ENCODE data around the gene GPR135. TPM values are rescaled to one million over a fixed set of nuclear protein-coding genes. Genes with fewer than 3 reads are reported as not detected.

GPR135 gene
- total RNA-seq, 1 donor = 5.1 TPM

GRCh38 chr14:59461891-59462290, 3.3 kb downstream of the GPR135 start:
- Histone ChIP-seq H3K36me3 (ENCODE audit: insufficient read depth, low read length) (peaks cover 37% of the 10 kb centered on the region), H4K20me1 (ENCODE audit: insufficient read depth, low read length) (peaks cover 14% of the 10 kb centered on the region), H3K4me1 (ENCODE audit: insufficient read depth, low read length) (peaks cover 8% of the 10 kb centered on the region), H3K9me3 (ENCODE audit: low read depth, low read length) (no peaks in the 10 kb centered on the region), H3K27ac (ENCODE audit: low read depth, low read length) (no peak overlapping the region), H2AFZ (ENCODE audit: low read length) (no peak overlapping the region), H3K4me3 (ENCODE audit: insufficient read depth, low read length) (no peak overlapping the region), H3K4me2 (ENCODE audit: insufficient read depth, low read length) (no peak overlapping the region), H3K79me2 (ENCODE audit: insufficient read depth, low read length) (no peaks in the 10 kb centered on the region), H3K27me3 (ENCODE audit: insufficient read depth, low read length) (no peaks in the 10 kb centered on the region)
- DNase-seq (ENCODE audit: insufficient read length, low spot score, missing footprints) = no peak
- no peak for TF ChIP-seq CTCF (IDR thresholded peaks at IDR 0.05; ENCODE audit: extremely low read depth, low read depth, low read length)

- peaks cover 47% of the 10 kb centered on the region for H3K36me3 ChIP-seq (ENCODE audit: insufficient read depth, low read length)
- TF ChIP-seq CTCF (IDR thresholded peaks at IDR 0.05; ENCODE audit: extremely low read depth, low read depth, low read length) = no peak
These were observed 4.8 kb downstream of the GPR135 start for GRCh38 chr14:59460378-59460777.

GRCh38 chr14:59458486-59458885, 6.7 kb downstream of the GPR135 start:
- H3K79me2 ChIP-seq (ENCODE audit: insufficient read depth, low read length) = no peaks in the 10 kb centered on the region
- no peak for TF ChIP-seq CTCF (IDR thresholded peaks at IDR 0.05; ENCODE audit: extremely low read depth, low read depth, low read length)
- H4K20me1 ChIP-seq (ENCODE audit: insufficient read depth, low read length) = peaks cover under 1% of the 10 kb centered on the region
- H3K4me3 ChIP-seq (ENCODE audit: insufficient read depth, low read length) = no peak overlapping the region
- H3K4me2 ChIP-seq (ENCODE audit: insufficient read depth, low read length) = no peak overlapping the region
- H3K4me1 ChIP-seq (ENCODE audit: insufficient read depth, low read length) = peaks cover 20% of the 10 kb centered on the region
- H3K36me3 ChIP-seq (ENCODE audit: insufficient read depth, low read length) = peaks cover 44% of the 10 kb centered on the region
- no peaks in the 10 kb centered on the region for H3K9me3 ChIP-seq (ENCODE audit: low read depth, low read length)
- H3K27me3 ChIP-seq (ENCODE audit: insufficient read depth, low read length) = no peaks in the 10 kb centered on the region
- no peak overlapping the region for H2AFZ ChIP-seq (ENCODE audit: low read length)
- DNase-seq (ENCODE audit: insufficient read length, low spot score, missing footprints) = no peak
- no peak overlapping the region for H3K27ac ChIP-seq (ENCODE audit: low read depth, low read length)

More at GRCh38 chr14:59460378-59460777, 4.8 kb downstream of the GPR135 start:
- Histone ChIP-seq H3K9me3 (ENCODE audit: low read depth, low read length) (no peaks in the 10 kb centered on the region), H3K27ac (ENCODE audit: low read depth, low read length) (no peak overlapping the region), H3K27me3 (ENCODE audit: insufficient read depth, low read length) (no peaks in the 10 kb centered on the region), H3K4me2 (ENCODE audit: insufficient read depth, low read length) (no peak overlapping the region), H3K79me2 (ENCODE audit: insufficient read depth, low read length) (no peaks in the 10 kb centered on the region), H4K20me1 (ENCODE audit: insufficient read depth, low read length) (peaks cover 7% of the 10 kb centered on the region), H3K4me1 (ENCODE audit: insufficient read depth, low read length) (peaks cover 9% of the 10 kb centered on the region), H2AFZ (ENCODE audit: low read length) (no peak overlapping the region), H3K4me3 (ENCODE audit: insufficient read depth, low read length) (no peak overlapping the region)
- no peak for DNase-seq (ENCODE audit: insufficient read length, low spot score, missing footprints)

GRCh38 chr14:59455411-59455810, 9.8 kb downstream of the GPR135 start:
- peaks cover 22% of the 10 kb centered on the region for H3K4me1 ChIP-seq (ENCODE audit: insufficient read depth, low read length)
- no peaks in the 10 kb centered on the region for H3K9me3 ChIP-seq (ENCODE audit: low read depth, low read length)
- peaks cover 37% of the 10 kb centered on the region for H3K36me3 ChIP-seq (ENCODE audit: insufficient read depth, low read length)
- H3K27ac ChIP-seq (ENCODE audit: low read depth, low read length) = peak overlapping the region; percentile 94
- H3K4me2 ChIP-seq (ENCODE audit: insufficient read depth, low read length) = peak overlapping the region; percentile 22
- DNase-seq (ENCODE audit: insufficient read length, low spot score, missing footprints) = no peak
- no peaks in the 10 kb centered on the region for H3K79me2 ChIP-seq (ENCODE audit: insufficient read depth, low read length)
- no peak overlapping the region for H3K4me3 ChIP-seq (ENCODE audit: insufficient read depth, low read length)
- no peak overlapping the region for H2AFZ ChIP-seq (ENCODE audit: low read length)
- no peaks in the 10 kb centered on the region for H3K27me3 ChIP-seq (ENCODE audit: insufficient read depth, low read length)
- no peak for TF ChIP-seq CTCF (IDR thresholded peaks at IDR 0.05; ENCODE audit: extremely low read depth, low read depth, low read length)
- H4K20me1 ChIP-seq (ENCODE audit: insufficient read depth, low read length) = no peaks in the 10 kb centered on the region

Measured in osteoblast (primary cell).